ENCODE results near the gene ZNF519. TPM values are rescaled to one million over a fixed set of nuclear protein-coding genes. Genes with fewer than 3 reads are reported as not detected.

The ZNF519 gene
- total RNA-seq, 4 donors from 2014 or later = 4.0 to 16.3 (median 5.1) TPM

- Histone ChIP-seq H3K27ac (no peak overlapping the region), H3K9me3 (no peaks in the 10 kb centered on the region), H3K36me3 (no peaks in the 10 kb centered on the region), H3K4me3 (no peak overlapping the region), H3K4me1 (no peaks in the 10 kb centered on the region), H3K27me3 (no peaks in the 10 kb centered on the region)
- TF ChIP-seq EP300 (IDR thresholded peaks at IDR 0.05) (no peak), CTCF (IDR thresholded peaks at IDR 0.05) (peak in 2 of 4 experiments; percentile 16 to 44)
- ATAC-seq = no peak
- WGBS, 2 donors (ENCODE audit: low coverage in 1 of 2) = 35 to 43% methylated on average over 6 to 8 of the region's 9 CpGs
Observed at GRCh38 chr18:14086458-14087231, 45.6 kb downstream of the ZNF519 start.

GRCh38 chr18:14085770-14086457 lies 46.3 kb downstream of the ZNF519 start:
- Histone ChIP-seq H3K4me1 (no peaks in the 10 kb centered on the region), H3K9me3 (no peaks in the 10 kb centered on the region), H3K27ac (no peak overlapping the region), H3K27me3 (no peaks in the 10 kb centered on the region), H3K4me3 (no peak overlapping the region), H3K36me3 (no peaks in the 10 kb centered on the region)
- no peak for ATAC-seq
- TF ChIP-seq POLR2A (IDR thresholded peaks at IDR 0.05) = no peak
- TF ChIP-seq CTCF (IDR thresholded peaks at IDR 0.05) = no peak
- TF ChIP-seq POLR2AphosphoS5 (IDR thresholded peaks at IDR 0.05) = no peak
- TF ChIP-seq EP300 (IDR thresholded peaks at IDR 0.05) = no peak
- 87 to 100% methylated on average over 2 to 3 of the region's 9 CpGs for WGBS, 2 donors (ENCODE audit: low coverage in 1 of 2)

GRCh38 chr18:14075196-14075595 lies 57.0 kb downstream of the ZNF519 start:
- no peaks in the 10 kb centered on the region for H3K4me1 ChIP-seq
- WGBS, 2 donors (ENCODE audit: low coverage in 1 of 2) = 100% methylated on average over 3 of the region's 3 CpGs; no CpG with 5 or more reads in 1 of the 2 donors
- no peaks in the 10 kb centered on the region for H3K9me3 ChIP-seq
- peaks cover 0 to 24% of the 10 kb centered on the region in 2 donors for H3K36me3 ChIP-seq
- H3K4me3 ChIP-seq = no peak overlapping the region
- no peak overlapping the region for H3K27ac ChIP-seq
- ATAC-seq = no peak
- no peaks in the 10 kb centered on the region for H3K27me3 ChIP-seq
- no peak for TF ChIP-seq EP300 (IDR thresholded peaks at IDR 0.05)
- TF ChIP-seq POLR2AphosphoS5 (IDR thresholded peaks at IDR 0.05) = no peak
- no peak for TF ChIP-seq CTCF (IDR thresholded peaks at IDR 0.05)
- TF ChIP-seq POLR2A (IDR thresholded peaks at IDR 0.05) = no peak

GRCh38 chr18:14074187-14074586 lies 58.0 kb downstream of the ZNF519 start:
- TF ChIP-seq POLR2AphosphoS5 (IDR thresholded peaks at IDR 0.05) = no peak
- TF ChIP-seq CTCF (IDR thresholded peaks at IDR 0.05) = no peak
- no peak for TF ChIP-seq EP300 (IDR thresholded peaks at IDR 0.05)
- TF ChIP-seq POLR2A (IDR thresholded peaks at IDR 0.05) = no peak
- no peak for ATAC-seq
- Histone ChIP-seq H3K4me3 (no peak overlapping the region), H3K27ac (no peak overlapping the region), H3K4me1 (no peaks in the 10 kb centered on the region), H3K36me3 (peaks cover 0 to 24% of the 10 kb centered on the region in 2 donors), H3K27me3 (no peaks in the 10 kb centered on the region), H3K9me3 (no peaks in the 10 kb centered on the region)
- 87 to 90% methylated on average over 3 to 5 of the region's 5 CpGs for WGBS, 2 donors (ENCODE audit: low coverage in 1 of 2)
